ENCODE data around the gene ERC2. TPM values are rescaled to one million over a fixed set of nuclear protein-coding genes. Genes with fewer than 3 reads are reported as not detected.
A peak's percentile ranks its signal among the peaks of the same experiment; 100 is the strongest.

The ERC2 gene
- total RNA-seq, 2 experiments from 2014 or later: not detected

DNA sequence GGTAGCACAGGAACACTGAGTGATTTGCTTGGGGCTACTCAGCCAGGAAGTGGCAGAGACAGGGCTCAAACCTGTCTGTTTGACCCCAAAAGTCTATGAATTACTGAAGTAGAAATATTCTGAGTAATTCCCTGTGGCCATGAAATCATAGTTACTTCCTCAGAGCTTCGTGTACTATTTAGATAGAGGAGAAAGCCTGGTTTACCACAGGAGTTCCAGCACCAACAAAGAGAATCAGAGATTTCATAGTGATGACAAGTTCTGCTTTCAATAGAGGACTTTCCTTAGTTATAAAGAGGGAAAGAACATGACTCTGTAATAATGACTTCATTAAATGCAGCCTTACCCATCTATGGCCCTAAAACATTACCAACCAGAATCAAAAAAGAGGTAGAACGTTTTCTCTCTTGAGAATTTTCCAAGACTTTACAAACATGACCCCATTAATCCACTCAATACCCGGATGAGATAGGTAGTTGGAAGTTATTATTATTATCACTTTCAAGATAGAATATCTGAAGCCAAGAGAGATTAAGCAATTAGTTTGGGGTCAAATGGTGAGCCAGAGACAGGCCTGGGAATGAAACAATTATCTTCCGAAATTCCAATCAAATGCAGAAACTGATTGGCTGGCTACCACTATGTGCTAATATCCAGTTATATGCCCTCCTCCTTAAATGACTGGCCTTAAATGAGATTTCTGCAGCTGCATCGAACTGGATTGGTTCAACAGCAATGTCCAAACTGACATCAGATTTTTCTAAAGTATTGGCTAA, 967.5 kb downstream of the ERC2 start:
- Mint-ChIP-seq H3K27me3 (no peaks in the 10 kb centered on the region), H3K9me3 (no peaks in the 10 kb centered on the region), H3K27ac (no peak overlapping the region), H3K36me3 (no peaks in the 10 kb centered on the region), H3K4me3 (no peak overlapping the region), H3K4me1 (ENCODE audit: low read depth) (no peaks in the 10 kb centered on the region)
- POLR2A ChIA-PET: no interaction called here
- CTCF ChIA-PET: no interaction called here
- no peak for DNase-seq
- intact Hi-C loops (cut with micrococcal nuclease): no loop called here

DNA sequence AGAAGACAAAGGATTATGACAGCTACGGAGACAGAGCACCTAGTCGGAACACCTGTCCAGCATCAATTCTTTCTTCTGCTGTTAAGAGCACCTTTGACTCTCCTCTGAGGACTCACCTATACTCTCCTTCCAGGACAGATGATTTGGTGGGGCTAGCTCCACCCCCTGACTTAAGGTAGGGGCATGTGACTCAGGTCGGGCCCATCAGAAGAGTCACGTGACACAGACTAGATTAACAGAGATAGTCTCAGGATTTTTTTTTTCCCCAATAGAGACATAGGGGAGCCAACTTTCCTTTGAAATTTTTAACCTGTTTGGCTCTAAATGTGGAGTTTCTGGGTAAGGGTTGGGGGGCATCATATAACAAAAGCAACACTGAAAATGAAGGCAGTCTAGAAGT, 969.7 kb downstream of the ERC2 start:
- H3K4me1 Mint-ChIP-seq (ENCODE audit: low read depth): no peaks in the 10 kb centered on the region

DNA sequence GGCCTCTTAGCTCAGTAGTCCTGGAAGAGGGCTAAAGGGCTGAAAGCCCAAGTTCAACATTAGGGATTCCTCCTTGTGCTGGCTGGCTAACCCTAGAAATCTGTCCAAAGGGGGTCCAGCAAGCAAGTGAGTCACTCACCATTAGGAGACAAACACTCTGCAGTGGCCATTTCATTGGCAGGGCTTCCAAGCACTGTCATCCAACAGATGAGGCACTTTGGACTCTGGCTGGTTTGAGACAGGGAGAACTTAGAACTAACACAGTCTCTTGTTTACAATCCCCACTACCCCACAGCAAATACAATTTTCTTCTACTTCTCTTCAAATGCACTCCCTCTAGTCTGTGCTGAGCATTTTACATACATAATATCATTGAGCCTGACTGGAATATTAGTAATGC, 971.0 kb downstream of the ERC2 start:
- no peaks in the 10 kb centered on the region for H3K36me3 Mint-ChIP-seq
- peaks cover 5% of the 10 kb centered on the region for H3K27me3 Mint-ChIP-seq
- DNase-seq: no peak
- no peaks in the 10 kb centered on the region for H3K9me3 Mint-ChIP-seq
- ChIA-PET CTCF (no interaction called here), POLR2A (no interaction called here)
- no peaks in the 10 kb centered on the region for H3K4me1 Mint-ChIP-seq (ENCODE audit: low read depth)
- no peak overlapping the region for H3K4me3 Mint-ChIP-seq
- no peak overlapping the region for H3K27ac Mint-ChIP-seq
- intact Hi-C loops (cut with micrococcal nuclease): no loop called here

More for the DNA sequence above, 969.7 kb downstream of the ERC2 start:
- POLR2A ChIA-PET: no interaction called here
- H3K9me3 Mint-ChIP-seq: no peaks in the 10 kb centered on the region
- intact Hi-C loops (cut with micrococcal nuclease): no loop called here
- no peak overlapping the region for H3K4me3 Mint-ChIP-seq
- no peaks in the 10 kb centered on the region for H3K36me3 Mint-ChIP-seq
- no peak for DNase-seq
- no peaks in the 10 kb centered on the region for H3K27me3 Mint-ChIP-seq
- H3K27ac Mint-ChIP-seq: no peak overlapping the region
- CTCF ChIA-PET: no interaction called here

DNA sequence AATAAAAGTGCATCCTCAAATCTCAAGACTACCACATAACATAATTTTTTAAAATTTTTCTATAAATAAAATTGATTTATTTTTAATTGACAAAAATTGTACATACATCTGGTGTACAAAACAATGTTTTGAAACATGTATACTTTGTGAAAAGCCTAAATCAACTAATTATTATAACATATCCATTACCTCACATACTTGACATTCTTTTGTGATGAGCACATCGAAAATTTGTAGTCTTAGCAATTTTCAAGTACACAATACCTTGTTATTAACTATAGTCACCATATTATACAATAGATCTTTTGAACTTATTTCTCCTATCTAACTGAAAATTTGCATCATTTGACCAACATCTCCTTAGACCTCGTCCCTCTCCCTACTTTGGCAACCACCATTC, 973.3 kb downstream of the ERC2 start:
- DNase-seq: no peak
- no peaks in the 10 kb centered on the region for H3K4me1 Mint-ChIP-seq (ENCODE audit: low read depth)
- no peaks in the 10 kb centered on the region for H3K36me3 Mint-ChIP-seq
- no peak overlapping the region for H3K27ac Mint-ChIP-seq
- ChIA-PET CTCF (no interaction called here), POLR2A (no interaction called here)
- no peaks in the 10 kb centered on the region for H3K9me3 Mint-ChIP-seq
- peaks cover 11% of the 10 kb centered on the region for H3K27me3 Mint-ChIP-seq
- H3K4me3 Mint-ChIP-seq: no peak overlapping the region
- intact Hi-C loops (cut with micrococcal nuclease): no loop called here

DNA sequence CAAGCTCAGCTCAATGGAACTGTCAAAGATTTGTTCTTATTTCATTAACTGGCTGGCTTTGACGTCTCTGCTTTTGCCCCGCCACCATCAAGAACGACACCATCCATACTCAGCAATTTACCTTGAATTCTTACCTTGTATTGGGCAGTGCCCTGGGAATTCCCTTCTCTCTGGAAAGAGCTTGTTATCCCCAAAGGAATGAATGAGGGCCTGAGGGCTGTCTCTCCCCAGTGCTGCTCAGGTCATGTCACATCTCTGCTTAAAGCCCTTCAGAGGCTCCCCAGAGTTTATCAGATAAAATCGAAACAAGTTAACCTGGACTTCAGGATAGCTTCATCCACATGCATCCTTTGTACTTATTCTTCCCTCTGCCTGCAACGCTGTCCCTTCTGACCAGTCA, 975.3 kb downstream of the ERC2 start:
- CTCF ChIA-PET: no interaction called here
- no peaks in the 10 kb centered on the region for H3K9me3 Mint-ChIP-seq
- H3K36me3 Mint-ChIP-seq: no peaks in the 10 kb centered on the region
- DNase-seq: no peak
- intact Hi-C loops (cut with micrococcal nuclease): no loop called here
- no peak overlapping the region for H3K27ac Mint-ChIP-seq
- peaks cover 7% of the 10 kb centered on the region for H3K4me1 Mint-ChIP-seq (ENCODE audit: low read depth)
- H3K4me3 Mint-ChIP-seq: no peak overlapping the region
- POLR2A ChIA-PET: no interaction called here
- H3K27me3 Mint-ChIP-seq: peaks cover 27% of the 10 kb centered on the region

DNA sequence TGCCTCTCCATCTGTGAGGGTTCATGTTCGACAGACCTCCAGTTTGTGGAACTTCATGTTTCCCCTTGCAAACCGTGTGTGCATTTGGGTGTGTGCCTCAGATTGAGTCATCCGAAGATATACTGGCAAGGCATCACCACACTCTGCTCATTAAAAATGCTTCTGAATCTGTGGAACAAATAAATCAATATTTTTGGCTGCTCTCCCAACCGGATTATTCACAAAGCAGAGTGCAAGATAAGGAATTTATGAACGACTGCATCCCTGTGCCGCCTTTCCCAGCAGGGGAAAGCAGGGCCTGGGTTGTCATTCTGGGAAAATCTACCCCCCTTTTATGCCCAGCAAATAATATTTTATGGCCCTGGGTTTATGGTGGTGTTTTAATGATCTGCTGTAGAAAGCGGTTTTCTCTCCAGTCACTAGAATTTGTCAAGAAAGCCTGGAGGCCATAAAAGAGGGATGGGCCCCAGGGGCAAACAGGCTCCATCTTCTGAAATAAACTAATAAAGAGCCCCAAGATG, 976.9 kb downstream of the ERC2 start:
- H3K36me3 Mint-ChIP-seq: no peaks in the 10 kb centered on the region
- no peak for DNase-seq
- H3K9me3 Mint-ChIP-seq: no peaks in the 10 kb centered on the region
- intact Hi-C loops (cut with micrococcal nuclease): no loop called here
- H3K4me3 Mint-ChIP-seq: no peak overlapping the region
- CTCF ChIA-PET: no interaction called here
- H3K27ac Mint-ChIP-seq: no peak overlapping the region
- peaks cover 11% of the 10 kb centered on the region for H3K4me1 Mint-ChIP-seq (ENCODE audit: low read depth)
- peaks cover 40% of the 10 kb centered on the region for H3K27me3 Mint-ChIP-seq
- POLR2A ChIA-PET: interaction anchor here (0.6 kb wide), 1 partner anchor 11 kb away, joined by 3 read pairs; no protein-coding TSS in a partner anchor

DNA sequence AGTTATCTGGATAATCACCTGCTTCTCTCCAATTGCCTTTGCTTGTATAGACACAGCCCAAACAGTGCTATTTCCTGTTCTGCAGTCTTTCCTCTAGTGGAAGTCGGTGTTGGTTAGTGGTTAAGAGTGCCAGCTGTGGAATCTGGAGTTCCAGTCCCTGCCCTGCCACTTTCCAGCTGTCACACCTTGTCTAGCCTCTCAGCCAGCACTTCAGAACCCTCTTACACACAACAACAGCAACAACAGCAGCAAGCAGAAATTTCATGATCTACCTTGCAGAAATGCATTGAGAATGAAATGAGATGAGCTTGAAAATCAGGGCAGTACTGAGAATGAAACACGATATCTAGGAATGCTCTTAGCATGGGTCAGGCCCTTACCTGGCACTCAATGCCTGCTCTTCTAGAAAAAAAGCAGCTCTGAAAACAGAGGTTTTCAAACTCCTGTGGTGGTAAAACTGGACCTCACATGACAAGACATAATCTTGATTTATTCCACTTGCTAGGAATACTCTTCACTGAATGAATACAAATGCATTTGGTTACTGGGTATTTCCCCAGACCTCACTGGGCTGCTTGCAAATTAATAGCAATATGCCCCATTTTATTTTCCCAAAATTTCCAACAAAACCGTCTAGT, 977.9 kb downstream of the ERC2 start:
- Mint-ChIP-seq H3K27me3 (peaks cover 47% of the 10 kb centered on the region), H3K4me3 (no peak overlapping the region), H3K9me3 (no peaks in the 10 kb centered on the region), H3K36me3 (no peaks in the 10 kb centered on the region), H3K4me1 (ENCODE audit: low read depth) (peaks cover 15% of the 10 kb centered on the region), H3K27ac (no peak overlapping the region)
- intact Hi-C loops (cut with micrococcal nuclease): no loop called here
- no peak for DNase-seq
- CTCF ChIA-PET: no interaction called here
- POLR2A ChIA-PET: interaction anchor here (0.6 kb wide), 1 partner anchor 12 kb away, joined by 3 read pairs; no protein-coding TSS in a partner anchor

DNA sequence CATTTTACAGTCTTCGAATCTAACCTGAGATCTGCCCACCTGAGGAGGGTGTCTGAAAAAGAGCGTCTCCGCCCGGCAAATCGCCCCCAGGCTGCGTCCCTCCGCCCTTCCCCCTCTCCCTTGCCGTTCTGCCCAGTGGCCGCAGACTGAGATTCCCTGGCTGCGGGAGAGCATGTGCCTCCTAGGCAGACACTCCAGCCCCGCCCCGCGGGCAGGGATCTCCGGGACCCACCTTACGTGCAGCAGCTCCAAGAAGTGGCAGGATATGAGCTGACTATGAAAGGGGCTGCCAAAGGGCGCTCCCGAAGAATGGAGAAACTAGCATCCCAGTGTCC, 978.5 kb downstream of the ERC2 start:
- ChIA-PET CTCF (no interaction called here), POLR2A (no interaction called here)
- intact Hi-C loops (cut with micrococcal nuclease): loop anchor here (5.0 to 10.0 kb wide), 2 partner anchors 235 to 813 kb away; no protein-coding TSS in a partner anchor
- no peak for DNase-seq
- Mint-ChIP-seq H3K4me1 (ENCODE audit: low read depth) (peaks cover 17% of the 10 kb centered on the region), H3K36me3 (no peaks in the 10 kb centered on the region), H3K9me3 (no peaks in the 10 kb centered on the region), H3K27me3 (peaks cover 50% of the 10 kb centered on the region), H3K27ac (no peak overlapping the region), H3K4me3 (no peak overlapping the region)

DNA sequence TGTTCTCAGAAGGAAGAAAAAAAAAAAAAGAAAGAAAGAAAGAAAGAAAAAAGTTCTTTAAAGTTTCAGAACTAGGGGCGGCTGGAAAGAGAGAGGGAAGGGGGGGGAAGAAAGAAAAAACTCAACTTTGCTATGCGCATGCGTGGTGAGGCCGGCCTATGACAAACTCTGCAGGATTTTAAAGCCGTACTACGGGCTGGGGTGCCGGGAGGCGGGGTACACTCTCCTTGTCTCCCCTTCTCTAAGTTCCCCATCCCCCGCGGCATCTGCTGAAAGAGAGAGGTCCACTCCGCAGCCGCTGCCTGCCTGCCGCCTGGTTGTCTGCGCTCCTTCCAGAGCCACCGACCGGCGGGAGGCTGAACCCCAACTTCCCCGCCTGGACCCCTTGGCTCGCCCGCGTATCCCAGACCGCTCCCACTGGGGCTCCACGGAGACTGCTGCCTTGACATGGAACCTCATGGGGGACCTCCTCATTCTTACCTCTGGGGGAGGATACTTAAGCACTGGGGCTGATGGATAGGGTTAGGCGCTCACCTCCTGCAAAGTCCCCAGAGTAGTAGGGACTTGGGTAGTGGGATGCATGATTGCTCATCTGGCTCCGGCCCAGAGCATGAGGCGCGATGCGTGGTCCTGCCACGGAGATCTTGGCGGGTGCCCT, 979.7 kb downstream of the ERC2 start:
- no peak overlapping the region for H3K4me3 Mint-ChIP-seq
- peak; percentile 16 for DNase-seq
- H3K4me1 Mint-ChIP-seq (ENCODE audit: low read depth): peaks cover 17% of the 10 kb centered on the region
- H3K27me3 Mint-ChIP-seq: peaks cover 61% of the 10 kb centered on the region
- ChIA-PET POLR2A (no interaction called here), CTCF (no interaction called here)
- H3K36me3 Mint-ChIP-seq: no peaks in the 10 kb centered on the region
- H3K27ac Mint-ChIP-seq: no peak overlapping the region
- intact Hi-C loops (cut with micrococcal nuclease): loop anchor here (5.0 to 10.0 kb wide), 2 partner anchors 236 to 814 kb away; no protein-coding TSS in a partner anchor
- H3K9me3 Mint-ChIP-seq: no peaks in the 10 kb centered on the region

DNA sequence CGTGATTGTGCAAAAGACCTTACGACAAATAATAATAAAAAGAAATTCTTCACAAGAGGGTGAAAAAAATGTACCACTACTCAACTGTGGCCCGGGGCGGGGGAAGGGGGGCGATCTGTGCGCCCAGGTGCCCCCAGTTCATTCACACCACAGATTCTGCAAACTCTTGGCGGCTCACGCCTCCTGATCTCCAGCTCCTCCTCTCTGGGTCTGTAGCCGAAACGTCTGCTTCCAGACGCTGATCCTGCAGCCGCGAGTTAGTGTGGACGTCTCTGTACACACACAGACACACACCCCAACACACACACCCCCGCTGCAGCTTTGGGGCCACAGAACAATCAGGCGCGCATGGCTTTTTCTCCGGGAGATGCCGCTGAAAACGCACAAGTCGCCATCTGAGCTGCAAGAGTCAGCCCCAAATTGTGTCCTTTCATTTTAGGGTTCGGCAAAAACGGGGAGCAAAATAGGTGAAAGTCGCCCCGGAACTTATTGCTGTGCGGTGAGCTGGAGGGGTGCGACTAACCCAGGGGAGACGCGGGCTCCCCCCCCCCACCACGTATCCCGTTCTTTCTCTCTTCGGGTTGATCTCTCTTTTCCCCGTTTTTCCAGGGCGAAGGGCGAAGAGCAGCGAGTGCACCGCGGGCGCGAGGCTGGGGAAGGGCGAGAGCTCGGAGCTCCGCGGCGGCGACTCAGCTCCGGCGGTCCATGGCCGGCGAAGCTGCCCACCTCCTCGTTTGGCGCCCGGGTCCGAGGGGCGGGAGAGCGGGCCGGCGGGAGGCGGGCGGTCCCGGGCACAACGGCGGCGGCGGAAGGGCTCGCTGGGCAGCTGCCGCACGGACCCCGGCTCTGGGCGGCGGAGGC, 980.7 kb downstream of the ERC2 start:
- no peak overlapping the region for H3K27ac Mint-ChIP-seq
- peaks cover 17% of the 10 kb centered on the region for H3K4me1 Mint-ChIP-seq (ENCODE audit: low read depth)
- no peaks in the 10 kb centered on the region for H3K9me3 Mint-ChIP-seq
- ChIA-PET CTCF (no interaction called here), POLR2A (no interaction called here)
- no peaks in the 10 kb centered on the region for H3K36me3 Mint-ChIP-seq
- DNase-seq: no peak
- H3K4me3 Mint-ChIP-seq: peak overlapping the region; percentile 57
- intact Hi-C loops (cut with micrococcal nuclease): loop anchor here (5.0 to 10.0 kb wide), 2 partner anchors 237 to 815 kb away; no protein-coding TSS in a partner anchor
- H3K27me3 Mint-ChIP-seq: peaks cover 69% of the 10 kb centered on the region

DNA sequence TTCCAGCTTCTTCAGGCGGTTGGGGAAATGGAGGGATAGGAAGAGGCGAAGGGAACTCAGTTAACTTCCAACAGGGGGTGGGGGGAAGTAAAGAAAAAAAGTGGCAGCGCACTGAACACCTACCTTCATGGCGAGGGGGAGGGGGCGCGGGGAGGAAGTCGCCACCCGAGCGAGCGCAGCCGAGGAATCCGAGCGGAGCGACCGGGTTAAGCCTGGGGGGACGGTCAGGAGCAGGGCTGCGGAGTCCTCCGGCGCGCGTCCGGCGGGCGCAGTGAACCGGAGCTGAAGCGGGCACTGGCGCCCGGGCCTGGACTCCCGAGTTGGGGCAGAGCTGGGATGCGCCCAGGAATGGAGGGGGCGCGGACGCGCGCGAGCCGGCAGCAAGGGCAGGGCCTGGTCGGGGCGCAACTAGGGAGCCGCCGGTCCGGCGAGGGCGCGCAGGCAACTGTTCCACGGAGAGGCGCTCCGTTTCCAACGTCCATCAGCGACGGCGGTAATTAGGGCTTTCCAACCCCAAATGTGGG, 981.3 kb downstream of the ERC2 start, which contains the start of gene WNT5A:
WNT5A (minus strand) TSS at position 450 of the 524 bp plus-strand sequence; CDS start at position 129, 321 bp downstream.
- no peaks in the 10 kb centered on the region for H3K9me3 Mint-ChIP-seq
- POLR2A ChIA-PET: no interaction called here

More for the DNA sequence above, 981.3 kb downstream of the ERC2 start, which contains the start of gene WNT5A:
- peaks cover 67% of the 10 kb centered on the region for H3K27me3 Mint-ChIP-seq
- DNase-seq: no peak
- H3K36me3 Mint-ChIP-seq: no peaks in the 10 kb centered on the region
- peaks cover 17% of the 10 kb centered on the region for H3K4me1 Mint-ChIP-seq (ENCODE audit: low read depth)
- CTCF ChIA-PET: no interaction called here
- no peak within 1 kb of the TSS for H3K27ac Mint-ChIP-seq
- intact Hi-C loops (cut with micrococcal nuclease): loop anchor here (5.0 to 10.0 kb wide), 2 partner anchors 238 to 815 kb away; no protein-coding TSS in a partner anchor
- peak within 1 kb of the TSS; percentile 57 for H3K4me3 Mint-ChIP-seq
